Peyer's patch (tissue), 4 donors: ENCODE measurements around the gene FFAR4. TPM values are rescaled to one million over a fixed set of nuclear protein-coding genes. Genes with fewer than 3 reads are reported as not detected.

ENCODE experiments used
- DNase-seq, 3 donors: peaks; one replicate each; pipeline ENCODE4 v3.0.0-alpha.2; 2017 to 2019
- H3K27ac ChIP-seq, 4 donors: fragments of 200-600 bp; sonication (generic); one replicate each; pipeline ENCODE4 v1.5.1; 2016 to 2019
- H3K27me3 ChIP-seq, 2 donors: fragments of 200-600 bp; sonication (generic); one replicate each; pipeline ENCODE4 v1.5.1; 2019
- H3K36me3 ChIP-seq, 3 donors: fragments of 200-600 bp; sonication (generic); one replicate each; pipeline ENCODE4 v1.5.1; 2016 to 2019
- H3K4me1 ChIP-seq, 4 donors: fragments of 200-600 bp; sonication (generic); one replicate each; pipeline ENCODE4 v1.5.1; 2016 to 2019
- H3K4me3 ChIP-seq, 4 donors: fragments of 200-600 bp; sonication (generic); 1 replicate in 3 of 4; 2 replicates in 1 of 4; pipeline ENCODE4 v1.5.1; 2016 to 2019; ENCODE audit warnings: mild to moderate bottlenecking in 1 of 4
- H3K9me3 ChIP-seq, 4 donors: fragments of 200-600 bp; sonication (generic); one replicate each; pipeline ENCODE4 v1.5.1; 2016 to 2019; ENCODE audit warnings: mild to moderate bottlenecking in 1 of 4
- CTCF ChIP-seq, 6 experiments: fragments of 450-650 bp in 4 of 6; fragments of 200-600 bp in 2 of 6; sonication (generic) in 1 of 6; IDR thresholded peaks; one replicate each; pipeline ENCODE4 v1.5.1; 2017 to 2019; ENCODE audit warnings: antibody characterized with exemption in 6 of 6, mild to moderate bottlenecking in 3 of 6, moderate library complexity in 1 of 6
- POLR2A ChIP-seq, 2 donors: fragments of 450-650 bp; IDR thresholded peaks; one replicate each; pipeline ENCODE4 v1.5.1; 2017; ENCODE audit warnings: antibody characterized with exemption in 2 of 2, mild to moderate bottlenecking in 2 of 2, moderate library complexity in 2 of 2
- total RNA-seq, 4 donors: library from RNA; depleted of rRNA; stranded (reverse); fragments of >200 nt; gene quantifications; one replicate each; pipeline ENCODE4 v1.1.0, GENCODE V29; 2016

The FFAR4 gene
- total RNA-seq, 4 donors from 2014 or later: 0.80 to 2.5 (median 2.3) TPM; not detected in 1

GRCh38 chr10:93596539-93596938 is 30.1 kb downstream of the FFAR4 start:
- H3K9me3 ChIP-seq: no peaks in the 10 kb centered on the region
- TF ChIP-seq CTCF (IDR thresholded peaks at IDR 0.05) (no peak), POLR2A (IDR thresholded peaks at IDR 0.05) (no peak)
- DNase-seq: no peak
- H3K36me3 ChIP-seq: no peaks in the 10 kb centered on the region
- H3K27me3 ChIP-seq: no peaks in the 10 kb centered on the region
- peaks cover 0 to 21% (median 0%) of the 10 kb centered on the region in 4 donors for H3K4me1 ChIP-seq
- no peak overlapping the region for H3K4me3 ChIP-seq
- H3K27ac ChIP-seq: no peak overlapping the region

GRCh38 chr10:93597075-93597599 is 30.7 kb downstream of the FFAR4 start:
- Histone ChIP-seq H3K4me3 (no peak overlapping the region), H3K4me1 (peaks cover 0 to 18% (median 0%) of the 10 kb centered on the region in 4 donors), H3K9me3 (no peaks in the 10 kb centered on the region), H3K36me3 (no peaks in the 10 kb centered on the region), H3K27me3 (no peaks in the 10 kb centered on the region), H3K27ac (no peak overlapping the region)
- no peak for TF ChIP-seq CTCF (IDR thresholded peaks at IDR 0.05)
- no peak for TF ChIP-seq POLR2A (IDR thresholded peaks at IDR 0.05)
- no peak for DNase-seq

GRCh38 chr10:93598157-93598556 is 31.7 kb downstream of the FFAR4 start:
- Histone ChIP-seq H3K36me3 (no peaks in the 10 kb centered on the region), H3K27ac (no peak overlapping the region), H3K27me3 (no peaks in the 10 kb centered on the region), H3K4me3 (no peak overlapping the region), H3K4me1 (peaks cover 0 to 16% (median 0%) of the 10 kb centered on the region in 4 donors), H3K9me3 (no peaks in the 10 kb centered on the region)
- TF ChIP-seq POLR2A (IDR thresholded peaks at IDR 0.05) (no peak), CTCF (IDR thresholded peaks at IDR 0.05) (no peak)
- no peak for DNase-seq

GRCh38 chr10:93599335-93599734 is 32.9 kb downstream of the FFAR4 start:
- no peak for DNase-seq
- H3K9me3 ChIP-seq: no peaks in the 10 kb centered on the region
- H3K36me3 ChIP-seq: no peaks in the 10 kb centered on the region
- no peak overlapping the region for H3K4me3 ChIP-seq
- no peak overlapping the region for H3K27ac ChIP-seq
- no peaks in the 10 kb centered on the region for H3K27me3 ChIP-seq
- TF ChIP-seq CTCF (IDR thresholded peaks at IDR 0.05): no peak
- no peak for TF ChIP-seq POLR2A (IDR thresholded peaks at IDR 0.05)
- peaks cover 0 to 16% (median 0%) of the 10 kb centered on the region in 4 donors for H3K4me1 ChIP-seq

GRCh38 chr10:93599778-93600177 is 33.3 kb downstream of the FFAR4 start:
- H3K4me3 ChIP-seq: no peak overlapping the region
- H3K9me3 ChIP-seq: no peaks in the 10 kb centered on the region
- H3K36me3 ChIP-seq: no peaks in the 10 kb centered on the region
- TF ChIP-seq POLR2A (IDR thresholded peaks at IDR 0.05) (no peak), CTCF (IDR thresholded peaks at IDR 0.05) (no peak)
- DNase-seq: no peak
- H3K4me1 ChIP-seq: peaks cover 0 to 16% (median 0%) of the 10 kb centered on the region in 4 donors
- H3K27ac ChIP-seq: no peak overlapping the region
- H3K27me3 ChIP-seq: no peaks in the 10 kb centered on the region
